ENCODE data around the gene SYMPK. TPM values are rescaled to one million over a fixed set of nuclear protein-coding genes. Genes with fewer than 3 reads are reported as not detected.

Gene SYMPK
- total RNA-seq, 2 experiments from 2014 or later, result 84.4 to 118 TPM

DNA sequence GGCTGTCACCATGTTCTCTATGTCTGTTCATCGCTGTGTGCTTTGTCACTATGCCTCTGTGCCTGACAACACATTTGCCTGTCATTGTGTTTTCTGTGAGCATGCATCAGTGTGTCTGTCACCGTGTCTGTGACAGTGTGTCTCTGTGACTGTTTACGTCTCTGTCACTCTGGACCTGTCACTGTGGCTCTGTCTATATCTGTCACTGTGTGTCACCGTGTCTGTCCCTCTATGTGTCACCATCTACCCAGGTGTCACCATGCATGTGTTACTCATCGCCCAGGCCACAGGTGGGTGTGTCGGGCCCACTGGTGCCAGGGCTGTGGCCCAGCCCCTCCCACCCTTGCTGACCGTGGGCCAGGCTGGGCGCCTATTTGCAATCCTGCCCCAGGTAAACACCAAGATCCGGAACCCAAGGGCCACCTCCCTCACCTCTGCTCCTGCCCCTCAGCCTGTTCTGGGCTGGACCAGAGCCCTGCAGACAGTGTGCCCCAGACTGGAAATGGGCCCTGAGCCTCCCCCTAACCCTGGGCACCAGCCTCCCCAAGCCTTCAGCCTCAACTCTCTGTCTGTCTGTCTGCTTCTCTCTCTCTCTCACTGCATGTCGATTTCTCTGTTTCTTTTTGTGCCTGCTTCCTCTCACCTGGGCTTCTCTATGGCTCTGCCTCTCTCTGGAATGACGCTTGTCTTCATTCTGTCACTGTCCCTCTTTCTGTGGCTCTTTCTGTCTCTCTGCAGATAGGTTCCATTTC, 15.3 kb upstream of the SYMPK start:
- CTCF ChIA-PET (ENCODE audit: unreplicated experiment), result no interaction called here
- TF ChIP-seq, protein P1, sequence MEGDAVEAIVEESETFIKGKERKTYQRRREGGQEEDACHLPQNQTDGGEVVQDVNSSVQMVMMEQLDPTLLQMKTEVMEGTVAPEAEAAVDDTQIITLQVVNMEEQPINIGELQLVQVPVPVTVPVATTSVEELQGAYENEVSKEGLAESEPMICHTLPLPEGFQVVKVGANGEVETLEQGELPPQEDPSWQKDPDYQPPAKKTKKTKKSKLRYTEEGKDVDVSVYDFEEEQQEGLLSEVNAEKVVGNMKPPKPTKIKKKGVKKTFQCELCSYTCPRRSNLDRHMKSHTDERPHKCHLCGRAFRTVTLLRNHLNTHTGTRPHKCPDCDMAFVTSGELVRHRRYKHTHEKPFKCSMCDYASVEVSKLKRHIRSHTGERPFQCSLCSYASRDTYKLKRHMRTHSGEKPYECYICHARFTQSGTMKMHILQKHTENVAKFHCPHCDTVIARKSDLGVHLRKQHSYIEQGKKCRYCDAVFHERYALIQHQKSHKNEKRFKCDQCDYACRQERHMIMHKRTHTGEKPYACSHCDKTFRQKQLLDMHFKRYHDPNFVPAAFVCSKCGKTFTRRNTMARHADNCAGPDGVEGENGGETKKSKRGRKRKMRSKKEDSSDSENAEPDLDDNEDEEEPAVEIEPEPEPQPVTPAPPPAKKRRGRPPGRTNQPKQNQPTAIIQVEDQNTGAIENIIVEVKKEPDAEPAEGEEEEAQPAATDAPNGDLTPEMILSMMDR (conservative IDR thresholded peaks at IDR 0.05; ENCODE audit: low read length), result no peak
- TF ChIP-seq EZH2phosphoT487 (IDR thresholded peaks at IDR 0.05; ENCODE audit: borderline replicate concordance, low read depth, low read length), result no peak
- intact Hi-C loops (cut with micrococcal nuclease; ENCODE audit: unreplicated experiment), result no loop called here

DNA sequence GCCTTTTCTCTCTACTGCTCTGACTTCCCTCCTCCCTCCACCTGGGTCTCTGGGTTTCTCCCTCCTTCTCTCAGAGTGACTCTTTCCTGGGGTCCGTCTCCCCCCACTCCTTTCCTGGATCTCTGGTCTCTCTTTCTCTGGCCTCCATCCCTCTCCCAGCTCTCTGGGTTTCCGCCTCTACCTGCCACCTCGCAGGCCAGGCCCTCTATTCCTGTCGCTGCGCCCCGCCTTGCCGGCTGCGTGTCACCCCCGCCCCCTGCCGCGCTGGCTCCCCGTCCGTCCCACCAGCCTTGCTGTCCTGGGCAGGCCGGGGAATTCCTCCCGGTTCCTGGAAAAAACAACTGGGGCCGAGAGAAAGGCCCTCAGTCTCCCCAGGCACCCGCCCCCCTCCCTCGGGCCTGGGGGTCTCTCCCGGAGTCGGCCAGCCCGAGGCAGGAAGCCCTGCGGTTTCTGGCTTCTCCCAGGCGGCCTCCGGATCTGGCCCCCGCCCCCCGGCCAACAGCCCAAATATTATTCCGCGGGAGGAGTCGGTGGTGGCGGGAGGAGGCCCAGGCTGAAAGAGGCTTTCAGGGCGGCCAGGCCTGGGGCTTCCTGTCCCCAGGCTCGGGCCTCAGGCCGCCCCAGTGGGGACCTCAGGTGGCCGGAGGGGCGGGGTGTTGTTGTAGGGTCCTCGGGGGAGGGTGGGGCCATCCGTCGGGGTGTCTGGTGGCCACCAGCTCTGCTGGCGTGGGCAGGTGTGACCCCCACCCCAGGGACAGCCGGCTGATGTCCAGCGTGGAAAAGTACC, 13.7 kb upstream of the SYMPK start:
- TF ChIP-seq EZH2phosphoT487 (IDR thresholded peaks at IDR 0.05; ENCODE audit: borderline replicate concordance, low read depth, low read length), result no peak
- TF ChIP-seq, protein P1 (conservative IDR thresholded peaks at IDR 0.05; ENCODE audit: low read length), result no peak
- CTCF ChIA-PET (ENCODE audit: unreplicated experiment), result no interaction called here

More for the DNA sequence above, 15.3 kb upstream of the SYMPK start:
- H4K20me1 ChIP-seq (ENCODE audit: insufficient read depth, low read length), result no peaks in the 10 kb centered on the region
- DNase-seq (ENCODE audit: low spot score), result no peak
- no peak overlapping the region for H3K4me3 ChIP-seq (ENCODE audit: low read depth, low read length, poor library complexity, severe bottlenecking)
- no peak overlapping the region for H2AFZ ChIP-seq (ENCODE audit: low read length)
- H3K4me1 ChIP-seq (ENCODE audit: insufficient read depth, low read length, poor library complexity, severe bottlenecking), result peaks cover 27% of the 10 kb centered on the region
- POLR2A ChIA-PET, result no interaction called here
- no peak overlapping the region for H3K27ac ChIP-seq (ENCODE audit: low read depth, low read length, poor library complexity, severe bottlenecking)
- no peaks in the 10 kb centered on the region for H3K9me3 ChIP-seq (ENCODE audit: low read length)
- no peak overlapping the region for H3K4me2 ChIP-seq (ENCODE audit: low read length)
- no peaks in the 10 kb centered on the region; the same call in 1 of the 2 replicates for H3K36me3 ChIP-seq (ENCODE audit: insufficient read depth, low read length)
- BruUV-seq (replicated peaks), result no TSS peak
- H3K79me2 ChIP-seq (ENCODE audit: insufficient read depth, low read depth, low read length), result no peaks in the 10 kb centered on the region
- H3K9me2 ChIP-seq (ENCODE audit: insufficient read depth, low read length), result no peaks in the 10 kb centered on the region

DNA sequence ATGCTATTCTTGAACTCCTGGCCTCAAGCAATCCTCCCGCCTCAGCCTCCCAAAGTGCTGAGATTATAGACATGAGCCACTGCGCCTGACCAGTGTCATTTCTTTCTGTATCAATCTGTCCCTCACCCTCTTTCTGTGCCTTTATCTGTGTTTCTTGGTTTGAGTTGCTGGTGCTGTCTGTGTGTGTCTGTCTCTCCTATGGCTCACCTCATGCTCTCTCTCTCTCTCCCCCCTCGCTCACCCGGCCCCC, 13.1 kb upstream of the SYMPK start:
- DNase-seq (ENCODE audit: low spot score), result no peak
- BruUV-seq (replicated peaks), result no TSS peak
- peaks cover 7% of the 10 kb centered on the region for H3K4me1 ChIP-seq (ENCODE audit: insufficient read depth, low read length, poor library complexity, severe bottlenecking)
- H3K9me3 ChIP-seq (ENCODE audit: low read length), result no peaks in the 10 kb centered on the region
- no peaks in the 10 kb centered on the region for H3K9me2 ChIP-seq (ENCODE audit: insufficient read depth, low read length)
- no peaks in the 10 kb centered on the region for H4K20me1 ChIP-seq (ENCODE audit: insufficient read depth, low read length)
- no peaks in the 10 kb centered on the region for H3K79me2 ChIP-seq (ENCODE audit: insufficient read depth, low read depth, low read length)
- no peak overlapping the region for H3K4me2 ChIP-seq (ENCODE audit: low read length)
- ChIA-PET CTCF (ENCODE audit: unreplicated experiment) (no interaction called here), POLR2A (interaction anchor here (0.7 kb wide), 1 partner anchor 730 kb away, joined by 5 read pairs; no protein-coding TSS in a partner anchor)
- no peak overlapping the region for H2AFZ ChIP-seq (ENCODE audit: low read length)
- H3K36me3 ChIP-seq (ENCODE audit: insufficient read depth, low read length), result no peaks in the 10 kb centered on the region
- intact Hi-C loops (cut with micrococcal nuclease; ENCODE audit: unreplicated experiment), result no loop called here
- H3K4me3 ChIP-seq (ENCODE audit: low read depth, low read length, poor library complexity, severe bottlenecking), result no peak overlapping the region
- H3K27ac ChIP-seq (ENCODE audit: low read depth, low read length, poor library complexity, severe bottlenecking), result no peak overlapping the region
- TF ChIP-seq, protein P1 (conservative IDR thresholded peaks at IDR 0.05; ENCODE audit: low read length), result no peak
- TF ChIP-seq EZH2phosphoT487 (IDR thresholded peaks at IDR 0.05; ENCODE audit: borderline replicate concordance, low read depth, low read length), result no peak

More for the DNA sequence above, 13.7 kb upstream of the SYMPK start:
- H3K27ac ChIP-seq (ENCODE audit: low read depth, low read length, poor library complexity, severe bottlenecking), result no peak overlapping the region
- no peaks in the 10 kb centered on the region for H3K79me2 ChIP-seq (ENCODE audit: insufficient read depth, low read depth, low read length)
- POLR2A ChIA-PET, result interaction anchor here (0.7 kb wide), 1 partner anchor 730 kb away, joined by 5 read pairs; no protein-coding TSS in a partner anchor
- no peak for DNase-seq (ENCODE audit: low spot score)
- intact Hi-C loops (cut with micrococcal nuclease; ENCODE audit: unreplicated experiment), result no loop called here
- no TSS peak for BruUV-seq (replicated peaks)
- H3K9me3 ChIP-seq (ENCODE audit: low read length), result no peaks in the 10 kb centered on the region
- no peaks in the 10 kb centered on the region for H3K36me3 ChIP-seq (ENCODE audit: insufficient read depth, low read length)
- H4K20me1 ChIP-seq (ENCODE audit: insufficient read depth, low read length), result no peaks in the 10 kb centered on the region
- H3K4me3 ChIP-seq (ENCODE audit: low read depth, low read length, poor library complexity, severe bottlenecking), result no peak overlapping the region
- no peak overlapping the region for H3K4me2 ChIP-seq (ENCODE audit: low read length)
- peaks cover 11% of the 10 kb centered on the region for H3K4me1 ChIP-seq (ENCODE audit: insufficient read depth, low read length, poor library complexity, severe bottlenecking)
- H2AFZ ChIP-seq (ENCODE audit: low read length), result no peak overlapping the region
- no peaks in the 10 kb centered on the region for H3K9me2 ChIP-seq (ENCODE audit: insufficient read depth, low read length)

All from OCI-LY7 (cell line).